OCI-LY7 (cell line): ENCODE measurements around the gene C20orf96. TPM values are rescaled to one million over a fixed set of nuclear protein-coding genes. Genes with fewer than 3 reads are reported as not detected.

Experiments used
- BruUV-seq: library from RNA; stranded (reverse); fragments of 400-500 nt; replicated peaks from 2 replicates; lab custom pipeline; 2021; lab: Mats Ljungman, UMichigan
- CTCF ChIA-PET: fragments of 300-600 bp; sonication (Branson Sonifier 250); formaldehyde crosslinking; loops from one replicate; lab custom pipeline; 2022; ENCODE audit warnings: antibody characterized with exemption; ENCODE audit not compliant: unreplicated experiment; lab: Charles Lee
- POLR2A ChIA-PET: fragments of 300-600 bp; sonication (Branson Sonifier 250); formaldehyde crosslinking; loops from one replicate; lab custom pipeline; 2022; ENCODE audit warnings: antibody characterized with exemption; lab: Charles Lee
- DNase-seq: peaks from one replicate; pipeline ENCODE4 v3.0.0-alpha.2; 2015; ENCODE audit warnings: low spot score
- H2AFZ ChIP-seq: fragments of 200-600 bp; sonication (generic), shearing (Covaris generic); 2 replicates; pipeline ENCODE4 v1.6.1; 2014; ENCODE audit warnings: mild to moderate bottlenecking, antibody characterized with exemption, low read length, moderate library complexity
- H3K27ac ChIP-seq: fragments of 200-600 bp; sonication (generic); 2 replicates; pipeline ENCODE4 v1.5.1; 2014; ENCODE audit warnings: mixed run types, low read depth, mild to moderate bottlenecking, moderate library complexity, low read length, inconsistent platforms; ENCODE audit not compliant: poor library complexity, severe bottlenecking
- H3K36me3 ChIP-seq: fragments of 200-600 bp; sonication (generic); 2 replicates; pipeline ENCODE4 v1.6.1; 2014; ENCODE audit warnings: mild to moderate bottlenecking, antibody characterized with exemption, low read length, moderate library complexity, mixed read lengths; ENCODE audit not compliant: insufficient read depth
- H3K4me1 ChIP-seq: fragments of 200-600 bp; sonication (generic); 2 replicates; pipeline ENCODE4 v1.5.1; 2014; ENCODE audit warnings: mild to moderate bottlenecking, low read length; ENCODE audit not compliant: insufficient read depth, poor library complexity, severe bottlenecking
- H3K4me2 ChIP-seq: fragments of 200-600 bp; sonication (generic); 2 replicates; pipeline ENCODE4 v1.6.1; 2014; ENCODE audit warnings: mild to moderate bottlenecking, low read length
- H3K4me3 ChIP-seq: fragments of 200-600 bp; sonication (generic); 2 replicates; pipeline ENCODE4 v1.5.1; 2014; ENCODE audit warnings: mild to moderate bottlenecking, low read depth, low read length; ENCODE audit not compliant: poor library complexity, severe bottlenecking
- H3K79me2 ChIP-seq: fragments of 200-600 bp; sonication (generic); 2 replicates; pipeline ENCODE4 v1.6.1; 2016; ENCODE audit warnings: low read depth, mild to moderate bottlenecking, low read length, moderate library complexity, mixed read lengths; ENCODE audit not compliant: insufficient read depth
- H3K9me2 ChIP-seq: fragments of 200-600 bp; sonication (generic); 2 replicates; pipeline ENCODE4 v1.6.1; 2016; ENCODE audit warnings: mild to moderate bottlenecking, low read length, mixed read lengths; ENCODE audit not compliant: insufficient read depth
- H3K9me3 ChIP-seq: fragments of 200-600 bp; sonication (generic); 2 replicates; pipeline ENCODE4 v1.6.1; 2014; ENCODE audit warnings: mild to moderate bottlenecking, mixed run types, low read length, mixed read lengths
- H4K20me1 ChIP-seq: fragments of 200-600 bp; sonication (generic); 2 replicates; pipeline ENCODE4 v1.6.1; 2014; ENCODE audit warnings: mild to moderate bottlenecking, antibody characterized with exemption, low read length, moderate library complexity, mixed read lengths; ENCODE audit not compliant: insufficient read depth
- CTCF ChIP-seq: fragments of 200-600 bp; sonication (generic); conservative IDR thresholded peaks from 2 replicates; pipeline ENCODE4 v1.5.1; 2014; ENCODE audit warnings: mild to moderate bottlenecking, antibody characterized with exemption, low read length, moderate library complexity, mixed read lengths
- EZH2phosphoT487 ChIP-seq: fragments of 200-600 bp; sonication (generic); IDR thresholded peaks from 2 replicates; pipeline ENCODE4 v1.6.1; 2018; ENCODE audit warnings: low read depth, borderline replicate concordance, mild to moderate bottlenecking, mixed run types, antibody characterized with exemption, low read length, moderate library complexity, mixed read lengths
- intact Hi-C: fragments of 100-400 bp; cut with micrococcal nuclease; formaldehyde crosslinking; loops from one replicate; pipeline ENCODE4 v1.10.0; 2022; ENCODE audit not compliant: unreplicated experiment
- total RNA-seq, 2 experiments: library from RNA; depleted of rRNA in 1 of 2; stranded (reverse); fragments of >200 nt in 1 of 2; shearing (Covaris generic) in 1 of 2; gene quantifications; 2 replicates each; pipeline ENCODE4 v1.2.3, GENCODE V29; 2014 to 2022

C20orf96 gene
- total RNA-seq, 2 experiments from 2014 or later = 2.6 to 13.1 TPM

- no TSS peak for BruUV-seq
- CTCF ChIA-PET = no interaction called here
- no peak for TF ChIP-seq CTCF
- no peak for TF ChIP-seq EZH2phosphoT487
These were observed 16.7 kb downstream of the C20orf96 start for GRCh38 chr20:273884-274283.

GRCh38 chr20:272718-273117, 17.8 kb downstream of the C20orf96 start:
- DNase-seq = no peak
- BruUV-seq = no TSS peak
- POLR2A ChIA-PET = no interaction called here
- peaks cover 11% of the 10 kb centered on the region; the same call in 1 of the 2 replicates for H3K36me3 ChIP-seq
- H3K4me1 ChIP-seq = no peaks in the 10 kb centered on the region
- no peaks in the 10 kb centered on the region for H3K79me2 ChIP-seq
- H3K4me3 ChIP-seq = no peak overlapping the region
- H3K9me3 ChIP-seq = no peaks in the 10 kb centered on the region
- intact Hi-C loops = no loop called here
- H4K20me1 ChIP-seq = no peaks in the 10 kb centered on the region
- CTCF ChIA-PET = no interaction called here
- no peak overlapping the region for H2AFZ ChIP-seq
- no peaks in the 10 kb centered on the region for H3K9me2 ChIP-seq
- H3K4me2 ChIP-seq = no peak overlapping the region
- no peak overlapping the region for H3K27ac ChIP-seq
- TF ChIP-seq CTCF (no peak), EZH2phosphoT487 (no peak)

More at GRCh38 chr20:273884-274283, 16.7 kb downstream of the C20orf96 start:
- H3K4me2 ChIP-seq = no peak overlapping the region
- no peaks in the 10 kb centered on the region for H3K79me2 ChIP-seq
- H3K36me3 ChIP-seq = peaks cover 11% of the 10 kb centered on the region; the same call in 1 of the 2 replicates
- H3K9me2 ChIP-seq = no peaks in the 10 kb centered on the region
- H3K4me3 ChIP-seq = no peak overlapping the region
- H3K9me3 ChIP-seq = no peaks in the 10 kb centered on the region
- H2AFZ ChIP-seq = no peak overlapping the region
- H3K27ac ChIP-seq = no peak overlapping the region
- intact Hi-C loops = no loop called here
- no peak for DNase-seq
- no peaks in the 10 kb centered on the region for H3K4me1 ChIP-seq
- POLR2A ChIA-PET = no interaction called here
- H4K20me1 ChIP-seq = no peaks in the 10 kb centered on the region

- CTCF ChIA-PET = no interaction called here
- intact Hi-C loops = no loop called here
- BruUV-seq = no TSS peak
These were observed 19.0 kb downstream of the C20orf96 start for GRCh38 chr20:271528-271927.

More at GRCh38 chr20:271528-271927, 19.0 kb downstream of the C20orf96 start:
- no peak overlapping the region for H3K4me2 ChIP-seq
- H3K36me3 ChIP-seq = peaks cover 6% of the 10 kb centered on the region; the same call in 1 of the 2 replicates
- H3K4me1 ChIP-seq = peaks cover 3% of the 10 kb centered on the region
- no peaks in the 10 kb centered on the region for H3K9me2 ChIP-seq
- POLR2A ChIA-PET = no interaction called here
- DNase-seq = no peak
- H3K9me3 ChIP-seq = no peaks in the 10 kb centered on the region
- H3K79me2 ChIP-seq = no peaks in the 10 kb centered on the region
- no peak overlapping the region for H3K4me3 ChIP-seq
- H2AFZ ChIP-seq = no peak overlapping the region
- no peak for TF ChIP-seq EZH2phosphoT487
- TF ChIP-seq CTCF = no peak
- no peaks in the 10 kb centered on the region for H4K20me1 ChIP-seq
- H3K27ac ChIP-seq = no peak overlapping the region
